A549 (cell line): ENCODE data around the gene ALG8. TPM values are rescaled to one million over a fixed set of nuclear protein-coding genes. Genes with fewer than 3 reads are reported as not detected.

Experiments used
- ATAC-seq, 2 experiments: fragments of 200-7000 bp in 1 of 2; fragments of >200 bp in 1 of 2; cut with Nextera tagmentation in 1 of 2; cut with Tn5 transposase in 1 of 2; 3 replicates each; pipeline versions ENCODE4 v1.8.0 to v1.9.1; 2018 to 2020; ENCODE audit warnings: mild to moderate bottlenecking in 1 of 2, moderate library complexity in 1 of 2
- CTCF ChIA-PET: fragments of 300-600 bp; sonication (Branson Sonifier 250); formaldehyde crosslinking; extraction: SDS; loops from one replicate; lab custom pipeline; 2021; ENCODE audit warnings: antibody characterized with exemption, inconsistent platforms; lab: Yijun Ruan, JAX
- POLR2A ChIA-PET: fragments of 350-600 bp; formaldehyde crosslinking; extraction: SDS; loops from one replicate; lab custom pipeline; 2021; ENCODE audit warnings: antibody characterized with exemption, inconsistent platforms; lab: Yijun Ruan, JAX
- DNase-seq, 2 experiments: peaks; one replicate each; pipeline versions ENCODE4 v3.0.0 to v3.0.0-alpha.2; 2011 to 2016; ENCODE audit warnings: low read depth in 1 of 2, low spot score in 1 of 2
- FAIRE-seq: peaks from 2 replicates; lab custom pipeline; 2011; peaks lifted over from hg19 to GRCh38; lab: Jason Lieb, UNC
- H3K27ac ChIP-seq, 2 experiments: fragments of >200 bp; sonication (Bioruptor Twin); formaldehyde crosslinking; 3 replicates each; pipeline ENCODE4 v1.5.1; 2016 to 2017
- H3K4me1 ChIP-seq: fragments of >200 bp; sonication (Bioruptor Twin); formaldehyde crosslinking; 3 replicates; pipeline ENCODE4 v1.6.1; 2016
- H3K4me2 ChIP-seq: fragments of >200 bp; sonication (Bioruptor Twin); formaldehyde crosslinking; 3 replicates; pipeline ENCODE4 v1.6.1; 2016
- H3K4me3 ChIP-seq: fragments of >200 bp; sonication (Bioruptor Twin); formaldehyde crosslinking; 3 replicates; pipeline ENCODE4 v1.5.1; 2016
- H3K9me3 ChIP-seq: fragments of >200 bp; sonication (Bioruptor Twin); formaldehyde crosslinking; 3 replicates; pipeline ENCODE4 v1.6.1; 2016
- BHLHE40 ChIP-seq: IDR thresholded peaks from 2 replicates; pipeline ENCODE4 v1.6.1; 2012; ENCODE audit warnings: low read depth, low read length, inconsistent platforms
- EHF ChIP-seq: fragments of 250-450 bp; sonication (Bioruptor Pico); IDR thresholded peaks from 2 replicates; pipeline ENCODE4 v1.5.0; 2020; ENCODE audit warnings: mild to moderate bottlenecking
- EP300 ChIP-seq, 2 experiments: fragments of >200 bp; sonication (Bioruptor Twin); formaldehyde crosslinking; IDR thresholded peaks; 2 replicates in 1 of 2; 3 replicates in 1 of 2; pipeline ENCODE4 v1.6.1; 2016 to 2017
- FOXS1 ChIP-seq: fragments of 250-450 bp; sonication (Bioruptor Pico); IDR thresholded peaks from 2 replicates; pipeline ENCODE4 v1.5.0; 2020; ENCODE audit warnings: mild to moderate bottlenecking, moderate library complexity
- HEYL ChIP-seq: fragments of 250-450 bp; sonication (Bioruptor Pico); IDR thresholded peaks from 2 replicates; pipeline ENCODE4 v1.8.0; 2021; ENCODE audit warnings: mild to moderate bottlenecking, moderate library complexity
- HOXA7 ChIP-seq: fragments of 250-450 bp; sonication (Bioruptor Pico); IDR thresholded peaks from 2 replicates; pipeline ENCODE4 v1.5.0; 2020; ENCODE audit warnings: mild to moderate bottlenecking, moderate library complexity
- HOXB13 ChIP-seq: fragments of 250-450 bp; sonication (Bioruptor Pico); IDR thresholded peaks from 2 replicates; pipeline ENCODE4 v1.5.0; 2020; ENCODE audit warnings: low read depth, mild to moderate bottlenecking, moderate library complexity
- JUNB ChIP-seq: fragments of >200 bp; sonication (Bioruptor Twin); formaldehyde crosslinking; IDR thresholded peaks from 2 replicates; pipeline ENCODE4 v1.6.1; 2016
- KDM5A ChIP-seq: fragments of 200-600 bp; sonication (generic); IDR thresholded peaks from 2 replicates; pipeline ENCODE4 v1.6.1; 2016; ENCODE audit warnings: antibody characterized with exemption, mild to moderate bottlenecking
- NPAS2 ChIP-seq: fragments of 250-450 bp; sonication (Bioruptor Pico); IDR thresholded peaks from 2 replicates; pipeline ENCODE4 v1.8.0; 2022; ENCODE audit warnings: mild to moderate bottlenecking, moderate library complexity, borderline replicate concordance
- POLR2A ChIP-seq: IDR thresholded peaks from 2 replicates; pipeline ENCODE4 v1.6.1; 2012; ENCODE audit warnings: mild to moderate bottlenecking, low read length
- RAD21 ChIP-seq, 2 experiments: fragments of >200 bp in 1 of 2; sonication (Bioruptor Twin) in 1 of 2; formaldehyde crosslinking in 1 of 2; IDR thresholded peaks in 1 of 2; conservative IDR thresholded peaks in 1 of 2; 2 replicates in 1 of 2; 3 replicates in 1 of 2; pipeline ENCODE4 v1.6.1; 2012 to 2018; ENCODE audit warnings: inconsistent platforms in 1 of 2
- RFX5 ChIP-seq: fragments of 450-650 bp; IDR thresholded peaks from 2 replicates; pipeline ENCODE4 v1.7.1; 2014; ENCODE audit warnings: antibody characterized with exemption, mild to moderate bottlenecking, moderate library complexity
- SMC3 ChIP-seq: fragments of >200 bp; sonication (Bioruptor Twin); formaldehyde crosslinking; IDR thresholded peaks from 3 replicates; pipeline ENCODE4 v1.6.1; 2018; ENCODE audit warnings: inconsistent platforms
- WGBS: methylation state at CpG from one replicate; pipeline ENCODE4 v1.1.6; 2017; ENCODE audit errors: missing lambda C conversion rate; 5-methylcytosine and 5-hydroxymethylcytosine counted together
- polyA plus RNA-seq, 4 experiments: library from polyadenylated mRNA; depleted of rRNA in 3 of 4; stranded (reverse); fragments of >200 nt; fragmentation: RNase III in 1 of 4; extraction: RNeasy Plus Mini Kit Qiagen cat#74134 plus additional on column Dnase treatment in 1 of 4; gene quantifications; 2 replicates in 3 of 4; 3 replicates in 1 of 4; pipeline ENCODE4 v1.2.3, GENCODE V29; 2011 to 2017
- TF ChIP-seq, protein P1 (sequence below): fragments of >200 bp; sonication (Bioruptor Twin); formaldehyde crosslinking; IDR thresholded peaks from 3 replicates; pipeline ENCODE4 v1.5.1; 2016
- TF ChIP-seq, protein P2 (sequence below): fragments of >200 bp; sonication (Bioruptor Twin); formaldehyde crosslinking; IDR thresholded peaks from 3 replicates; pipeline ENCODE4 v1.6.1; 2016
- TF ChIP-seq, protein P3 (sequence below): fragments of 250-450 bp; sonication (Bioruptor Pico); IDR thresholded peaks from 2 replicates; pipeline ENCODE4 v1.5.0; 2020; ENCODE audit warnings: low read depth, mild to moderate bottlenecking, moderate library complexity
- TF ChIP-seq, protein P4 (sequence below): IDR thresholded peaks from 2 replicates; pipeline ENCODE4 v1.6.1; 2012
- TF ChIP-seq, protein P5 (sequence below): fragments of 150-350 bp; IDR thresholded peaks from 2 replicates; pipeline ENCODE4 v1.6.1; 2014; ENCODE audit warnings: low read depth, mild to moderate bottlenecking, low read length

The ALG8 gene
- polyA plus RNA-seq, 2 of the 4 experiments (the other 2 are of a cell fraction): 59.0 to 159 TPM

DNA sequence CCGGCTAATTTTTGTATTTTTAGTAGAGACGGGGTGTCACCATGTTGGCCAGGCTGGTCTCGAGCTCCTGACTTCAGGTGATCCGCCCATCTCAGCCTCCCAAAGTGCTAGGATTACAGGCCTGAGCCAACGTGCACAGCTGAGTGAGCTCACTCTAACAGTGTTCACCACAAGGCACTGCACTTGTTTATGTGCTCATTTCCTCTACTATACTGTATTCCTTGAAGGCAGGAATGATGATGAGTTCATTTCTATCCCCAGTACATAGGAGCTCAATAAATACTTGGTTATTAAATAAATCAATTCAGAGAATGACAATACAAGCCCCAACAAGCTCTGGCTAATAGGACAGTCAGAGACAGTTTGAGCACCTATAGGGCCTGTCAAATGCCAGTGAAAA, 29.1 kb downstream of the ALG8 start:
- Histone ChIP-seq H3K9me3 (no peaks in the 10 kb centered on the region), H3K4me3 (no peak overlapping the region), H3K4me2 (no peak overlapping the region), H3K27ac (no peak overlapping the region), H3K4me1 (no peaks in the 10 kb centered on the region)
- FAIRE-seq (no peak), ATAC-seq (no peak), DNase-seq (no peak)
- POLR2A ChIA-PET: no interaction called here
- TF ChIP-seq, protein P1, sequence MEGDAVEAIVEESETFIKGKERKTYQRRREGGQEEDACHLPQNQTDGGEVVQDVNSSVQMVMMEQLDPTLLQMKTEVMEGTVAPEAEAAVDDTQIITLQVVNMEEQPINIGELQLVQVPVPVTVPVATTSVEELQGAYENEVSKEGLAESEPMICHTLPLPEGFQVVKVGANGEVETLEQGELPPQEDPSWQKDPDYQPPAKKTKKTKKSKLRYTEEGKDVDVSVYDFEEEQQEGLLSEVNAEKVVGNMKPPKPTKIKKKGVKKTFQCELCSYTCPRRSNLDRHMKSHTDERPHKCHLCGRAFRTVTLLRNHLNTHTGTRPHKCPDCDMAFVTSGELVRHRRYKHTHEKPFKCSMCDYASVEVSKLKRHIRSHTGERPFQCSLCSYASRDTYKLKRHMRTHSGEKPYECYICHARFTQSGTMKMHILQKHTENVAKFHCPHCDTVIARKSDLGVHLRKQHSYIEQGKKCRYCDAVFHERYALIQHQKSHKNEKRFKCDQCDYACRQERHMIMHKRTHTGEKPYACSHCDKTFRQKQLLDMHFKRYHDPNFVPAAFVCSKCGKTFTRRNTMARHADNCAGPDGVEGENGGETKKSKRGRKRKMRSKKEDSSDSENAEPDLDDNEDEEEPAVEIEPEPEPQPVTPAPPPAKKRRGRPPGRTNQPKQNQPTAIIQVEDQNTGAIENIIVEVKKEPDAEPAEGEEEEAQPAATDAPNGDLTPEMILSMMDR: no peak
- TF ChIP-seq, protein P2, sequence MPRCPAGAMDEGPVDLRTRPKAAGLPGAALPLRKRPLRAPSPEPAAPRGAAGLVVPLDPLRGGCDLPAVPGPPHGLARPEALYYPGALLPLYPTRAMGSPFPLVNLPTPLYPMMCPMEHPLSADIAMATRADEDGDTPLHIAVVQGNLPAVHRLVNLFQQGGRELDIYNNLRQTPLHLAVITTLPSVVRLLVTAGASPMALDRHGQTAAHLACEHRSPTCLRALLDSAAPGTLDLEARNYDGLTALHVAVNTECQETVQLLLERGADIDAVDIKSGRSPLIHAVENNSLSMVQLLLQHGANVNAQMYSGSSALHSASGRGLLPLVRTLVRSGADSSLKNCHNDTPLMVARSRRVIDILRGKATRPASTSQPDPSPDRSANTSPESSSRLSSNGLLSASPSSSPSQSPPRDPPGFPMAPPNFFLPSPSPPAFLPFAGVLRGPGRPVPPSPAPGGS: no peak
- TF ChIP-seq HOXB13 (CRISPR knock-in tag) (no peak), NPAS2 (CRISPR knock-in tag) (no peak), HEYL (CRISPR knock-in tag) (no peak), POLR2A (no peak), RFX5 (no peak), KDM5A (no peak), BHLHE40 (no peak), HOXA7 (CRISPR knock-in tag) (no peak), EHF (no peak), RAD21 (conservative IDR thresholded peaks at IDR 0.05 in 1 of 2, IDR thresholded peaks at IDR 0.05 in 1 of 2) (no peak), JUNB (no peak)
- TF ChIP-seq, protein P3, sequence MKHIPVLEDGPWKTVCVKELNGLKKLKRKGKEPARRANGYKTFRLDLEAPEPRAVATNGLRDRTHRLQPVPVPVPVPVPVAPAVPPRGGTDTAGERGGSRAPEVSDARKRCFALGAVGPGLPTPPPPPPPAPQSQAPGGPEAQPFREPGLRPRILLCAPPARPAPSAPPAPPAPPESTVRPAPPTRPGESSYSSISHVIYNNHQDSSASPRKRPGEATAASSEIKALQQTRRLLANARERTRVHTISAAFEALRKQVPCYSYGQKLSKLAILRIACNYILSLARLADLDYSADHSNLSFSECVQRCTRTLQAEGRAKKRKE: no peak
- WGBS: 97% methylated on average over 5 of the region's 5 CpGs
- CTCF ChIA-PET: no interaction called here

DNA sequence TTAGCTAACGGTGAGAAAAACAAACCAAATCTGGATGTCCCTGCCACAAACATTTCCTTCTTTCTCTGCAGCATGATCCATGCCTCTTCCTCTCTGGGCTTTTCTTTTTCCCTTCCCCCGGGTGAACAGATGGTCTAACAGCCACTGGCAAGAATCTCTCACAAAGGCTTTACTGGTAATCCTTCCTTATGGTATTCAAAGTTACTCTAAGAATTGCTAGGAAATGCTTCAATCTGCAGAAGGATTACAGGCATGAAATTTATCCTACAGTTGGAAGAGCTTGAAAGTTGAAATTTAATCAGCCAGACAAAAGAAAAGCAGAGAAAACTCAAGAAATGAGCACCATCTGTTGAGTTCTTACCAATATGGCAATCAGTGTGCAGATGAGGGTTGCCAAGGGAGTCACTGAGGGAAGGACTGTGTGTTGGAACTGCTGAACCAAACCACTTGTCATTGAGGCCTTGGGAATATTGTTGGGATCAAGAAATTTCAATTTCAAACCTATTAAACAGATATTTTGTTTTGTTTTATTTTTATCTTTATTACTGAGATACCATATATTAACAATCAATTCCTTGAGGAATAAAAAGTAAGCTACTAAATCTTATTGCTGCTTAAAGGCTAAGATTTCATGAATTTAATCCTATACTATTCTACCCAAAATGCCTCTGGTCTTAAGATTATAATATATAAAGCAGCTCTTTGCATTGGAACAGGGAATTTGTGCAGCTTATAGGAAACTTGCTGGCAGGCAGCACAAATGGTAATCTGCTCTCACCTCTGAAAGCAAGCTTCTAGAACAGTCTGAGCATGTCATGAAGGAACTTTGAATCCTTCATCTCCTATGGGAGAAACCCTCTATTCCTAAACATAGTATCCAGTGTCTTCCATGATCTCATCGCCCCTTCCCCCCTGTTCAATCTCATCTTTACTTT, 30.1 kb downstream of the ALG8 start:
- Histone ChIP-seq H3K27ac (no peak overlapping the region), H3K4me3 (no peak overlapping the region), H3K9me3 (no peaks in the 10 kb centered on the region), H3K4me2 (no peak overlapping the region), H3K4me1 (no peaks in the 10 kb centered on the region)
- no peak for FAIRE-seq
- WGBS: 91% methylated on average over 3 of the region's 3 CpGs
- no peak for ATAC-seq
- TF ChIP-seq EP300 (IDR thresholded peaks at IDR 0.05) (no peak), FOXS1 (no peak), HEYL (CRISPR knock-in tag) (no peak), NPAS2 (CRISPR knock-in tag) (no peak), HOXA7 (CRISPR knock-in tag) (no peak), SMC3 (no peak)
- TF ChIP-seq, protein P4, sequence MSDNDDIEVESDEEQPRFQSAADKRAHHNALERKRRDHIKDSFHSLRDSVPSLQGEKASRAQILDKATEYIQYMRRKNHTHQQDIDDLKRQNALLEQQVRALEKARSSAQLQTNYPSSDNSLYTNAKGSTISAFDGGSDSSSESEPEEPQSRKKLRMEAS: no peak
- TF ChIP-seq, protein P5, sequence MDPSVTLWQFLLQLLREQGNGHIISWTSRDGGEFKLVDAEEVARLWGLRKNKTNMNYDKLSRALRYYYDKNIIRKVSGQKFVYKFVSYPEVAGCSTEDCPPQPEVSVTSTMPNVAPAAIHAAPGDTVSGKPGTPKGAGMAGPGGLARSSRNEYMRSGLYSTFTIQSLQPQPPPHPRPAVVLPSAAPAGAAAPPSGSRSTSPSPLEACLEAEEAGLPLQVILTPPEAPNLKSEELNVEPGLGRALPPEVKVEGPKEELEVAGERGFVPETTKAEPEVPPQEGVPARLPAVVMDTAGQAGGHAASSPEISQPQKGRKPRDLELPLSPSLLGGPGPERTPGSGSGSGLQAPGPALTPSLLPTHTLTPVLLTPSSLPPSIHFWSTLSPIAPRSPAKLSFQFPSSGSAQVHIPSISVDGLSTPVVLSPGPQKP: no peak
- ChIA-PET CTCF (interaction anchor here (0.6 kb wide), 1 partner anchor 128 kb away, joined by 4 read pairs; no protein-coding TSS in a partner anchor), POLR2A (no interaction called here)
- no peak for DNase-seq
